Activated CD8-positive, alpha-beta memory T cell treated with anti-CD3 and anti-CD28 coated beads, Interleukin-2, amount 50 U/mL, for 1 hour (primary cell): ENCODE data around the gene FERD3L.
"Not testable (repeated sequence)": the region's sequence is repeated elsewhere in the genome, so short reads cannot be mapped to it uniquely, and the experiment has no call there.

ENCODE experiments used
- DNase-seq: peaks from one replicate; pipeline ENCODE4 v3.0.0-alpha.2; 2020; ENCODE audit errors: extremely low read depth

FERD3L gene, protein sequence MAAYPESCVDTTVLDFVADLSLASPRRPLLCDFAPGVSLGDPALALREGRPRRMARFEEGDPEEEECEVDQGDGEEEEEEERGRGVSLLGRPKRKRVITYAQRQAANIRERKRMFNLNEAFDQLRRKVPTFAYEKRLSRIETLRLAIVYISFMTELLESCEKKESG

GRCh38 chr7:19144661-19145433 lies at the start of gene FERD3L:
TSS of gene FERD3L (minus strand) at chr7:19145421. CDS start at chr7:19145362, 59 bp downstream.
- DNase-seq: no peak

DNA sequence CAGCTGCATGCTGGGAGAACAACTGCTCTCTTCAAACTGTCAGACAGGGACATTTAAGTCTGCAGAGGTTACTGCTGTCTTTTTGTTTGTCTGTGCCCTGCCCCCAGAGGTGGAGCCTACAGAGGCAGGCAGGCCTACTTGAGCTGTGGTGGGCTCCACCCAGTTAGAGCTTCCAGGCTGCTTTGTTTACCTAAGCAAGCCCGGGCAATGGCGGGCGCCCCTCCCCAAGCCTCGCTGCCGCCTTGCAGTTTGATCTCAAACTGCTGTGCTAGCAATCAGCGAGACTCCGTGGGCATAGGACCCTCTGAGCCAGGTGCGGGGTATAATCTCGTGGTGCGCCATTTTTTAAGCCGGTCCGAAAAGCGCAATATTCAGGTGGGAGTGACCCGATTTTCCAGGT lies 49.2 kb upstream of the FERD3L start:
- DNase-seq: not testable (repeated sequence)

DNA sequence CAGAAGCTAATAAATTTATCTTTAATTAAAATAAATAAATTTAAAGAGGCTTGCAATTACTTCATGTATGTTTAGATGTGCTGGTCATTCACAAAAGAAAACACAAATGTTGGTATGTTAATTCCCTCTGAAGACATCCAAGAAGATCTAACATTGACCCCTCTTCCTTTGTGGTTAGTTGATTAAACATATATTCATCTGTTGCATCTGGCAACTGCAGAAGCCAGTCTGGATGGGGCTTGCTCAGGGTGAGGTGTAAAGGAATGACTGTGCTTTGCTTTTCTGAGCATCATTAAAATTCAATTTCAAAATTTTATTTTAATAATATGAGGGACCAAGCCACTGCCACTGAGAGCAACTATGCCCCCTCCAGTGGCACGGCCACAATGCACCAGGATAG lies 36.4 kb upstream of the FERD3L start:
- no peak for DNase-seq

DNA sequence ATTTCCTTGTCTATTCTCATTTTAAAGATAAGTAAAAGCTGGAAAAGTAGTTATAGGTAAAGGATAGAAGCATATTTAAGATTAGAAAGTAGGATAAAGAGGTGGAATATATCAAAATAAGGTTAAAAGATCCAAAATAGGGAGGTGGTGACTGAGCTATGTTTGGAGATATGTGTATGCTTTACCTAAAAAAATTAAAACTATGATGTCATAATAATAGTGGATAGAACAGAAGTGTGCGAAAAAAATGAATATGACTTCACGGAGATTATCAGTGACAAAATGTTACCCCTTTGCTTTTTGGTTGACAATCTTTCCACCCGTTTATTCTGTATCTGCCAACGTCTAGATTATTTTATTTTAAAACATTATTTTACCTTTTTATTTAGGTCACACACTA lies 33.4 kb upstream of the FERD3L start:
- DNase-seq: no peak

GRCh38 chr7:19177269-19177668 lies 32.0 kb upstream of the FERD3L start:
- no peak for DNase-seq

GRCh38 chr7:19175241-19175640 lies 30.0 kb upstream of the FERD3L start:
- no peak for DNase-seq

GRCh38 chr7:19161671-19162070 lies 16.4 kb upstream of the FERD3L start:
- no peak for DNase-seq

GRCh38 chr7:19146699-19147098 lies 1.5 kb upstream of the FERD3L start:
- no peak for DNase-seq

DNA sequence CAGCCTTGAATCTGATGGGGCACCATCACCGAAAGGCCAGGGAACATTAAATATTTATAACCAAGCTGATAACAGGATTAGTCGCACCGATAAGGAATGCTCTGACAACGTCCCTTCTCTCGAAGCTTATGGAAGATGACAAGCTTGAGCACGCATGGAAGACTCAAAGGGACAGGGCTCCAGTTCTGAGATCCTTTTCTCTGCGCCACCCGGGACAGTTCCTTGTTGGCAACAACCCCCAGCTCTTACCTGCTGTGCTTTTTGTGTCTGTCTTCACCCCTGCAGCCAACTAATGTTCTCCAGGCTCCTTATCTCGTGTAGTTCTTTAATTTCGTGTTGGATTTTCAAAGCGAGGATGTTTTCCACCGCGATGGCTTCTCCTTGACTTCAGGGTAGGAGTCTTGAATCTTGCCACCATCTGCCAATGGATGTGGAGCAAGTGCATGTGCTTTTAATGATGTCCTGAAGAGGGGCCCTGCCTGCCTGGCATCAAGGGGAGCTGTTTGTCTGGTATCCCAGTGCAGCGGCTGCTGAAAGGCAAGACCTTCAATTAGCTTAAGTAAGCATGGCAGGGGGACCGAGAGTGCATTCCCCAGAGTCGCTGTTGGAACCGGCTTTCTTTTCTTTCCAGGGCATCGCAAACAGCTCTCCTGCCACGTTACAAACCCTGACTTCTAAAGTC lies 354 bp upstream of the FERD3L start:
- no peak for DNase-seq

GRCh38 chr7:19143881-19144574 lies 1.2 kb downstream of the FERD3L start:
- no peak for DNase-seq

DNA sequence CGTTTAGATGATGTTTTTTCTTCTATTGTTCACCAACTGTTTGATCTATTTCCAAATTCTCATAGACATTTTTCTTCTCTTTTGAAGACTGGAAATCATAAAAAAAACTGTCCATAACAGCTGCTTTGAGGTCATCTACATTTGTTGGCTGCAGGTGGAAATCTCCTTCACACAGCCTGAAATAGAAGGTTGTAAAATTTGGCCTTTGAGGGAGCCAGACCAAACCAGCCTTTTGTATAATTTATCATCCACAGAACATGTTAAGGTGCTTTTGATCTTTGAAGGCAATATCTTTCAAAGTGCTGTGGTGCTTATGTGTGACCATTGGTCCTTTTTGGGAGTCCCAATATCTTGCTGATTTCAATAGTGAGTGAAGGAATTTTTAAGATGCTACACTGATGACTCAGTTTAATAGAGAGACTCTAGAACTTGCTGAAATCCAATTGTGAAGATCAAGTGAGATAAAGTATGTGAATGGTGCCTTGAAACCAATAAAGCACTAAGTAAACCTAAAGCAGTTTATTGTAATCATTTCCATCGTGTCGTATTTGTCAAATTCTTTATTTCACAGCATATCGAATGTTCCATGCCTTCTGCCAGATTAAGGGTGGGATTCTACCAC lies 5.4 kb downstream of the FERD3L start:
- no peak for DNase-seq

DNA sequence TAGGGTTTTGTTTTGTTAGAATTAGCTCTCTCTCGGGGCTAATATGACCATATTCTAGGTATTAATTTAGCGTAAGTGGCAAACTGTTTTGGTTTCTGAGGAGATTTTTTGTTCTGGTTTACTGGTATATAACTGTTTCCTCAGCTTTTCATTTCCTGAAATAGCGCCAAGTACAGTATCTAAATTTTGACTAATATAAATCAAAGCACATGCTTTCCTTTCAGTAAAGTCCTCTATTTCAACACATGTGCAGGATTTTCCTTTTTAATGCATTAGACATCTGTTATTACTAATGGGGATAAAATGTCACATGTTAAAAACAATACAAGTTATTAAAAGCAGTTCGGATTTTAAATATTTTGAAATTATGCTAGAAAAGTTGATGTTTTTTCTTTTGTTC lies 11.3 kb downstream of the FERD3L start:
- DNase-seq: no peak

DNA sequence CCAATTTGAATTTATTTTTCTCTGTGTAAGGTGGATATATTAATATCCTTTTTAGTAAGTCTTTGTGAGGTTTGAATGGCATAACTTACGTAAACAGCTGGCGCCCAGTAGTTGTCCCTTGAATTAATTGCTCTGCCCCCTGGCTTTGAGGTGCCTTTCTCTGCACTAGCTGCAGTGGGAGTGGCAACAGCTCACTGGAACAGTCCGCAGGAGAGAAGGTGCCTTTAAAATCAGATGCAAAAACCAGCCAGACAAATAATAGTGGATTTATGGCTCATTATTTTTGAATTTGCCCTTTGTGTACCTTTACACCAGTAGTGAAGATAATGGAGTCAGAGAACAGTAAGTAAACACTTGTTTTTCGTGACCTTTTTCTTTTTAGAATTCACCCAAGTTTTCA lies 11.8 kb downstream of the FERD3L start:
- no peak for DNase-seq

DNA sequence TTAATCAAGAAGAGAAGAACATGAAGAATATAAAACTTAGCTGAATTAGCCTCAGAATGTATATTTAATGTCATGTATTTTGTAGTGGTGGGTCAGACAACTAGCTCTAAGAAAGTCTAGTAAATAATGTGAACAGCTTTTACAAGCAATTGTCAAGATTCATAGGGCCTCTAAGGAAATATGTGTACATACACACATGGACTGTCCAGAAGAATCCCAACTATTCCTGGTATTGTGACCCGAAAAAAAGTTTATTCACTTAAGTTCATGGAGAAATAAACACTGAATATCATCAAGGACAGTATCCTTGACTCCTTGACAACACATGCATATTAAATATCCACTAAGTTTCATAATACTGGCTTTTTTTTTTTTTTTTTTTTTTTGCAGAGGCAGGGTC lies 16.4 kb downstream of the FERD3L start:
- DNase-seq: no peak

GRCh38 chr7:19121977-19122588 lies 23.1 kb downstream of the FERD3L start:
- no peak for DNase-seq

DNA sequence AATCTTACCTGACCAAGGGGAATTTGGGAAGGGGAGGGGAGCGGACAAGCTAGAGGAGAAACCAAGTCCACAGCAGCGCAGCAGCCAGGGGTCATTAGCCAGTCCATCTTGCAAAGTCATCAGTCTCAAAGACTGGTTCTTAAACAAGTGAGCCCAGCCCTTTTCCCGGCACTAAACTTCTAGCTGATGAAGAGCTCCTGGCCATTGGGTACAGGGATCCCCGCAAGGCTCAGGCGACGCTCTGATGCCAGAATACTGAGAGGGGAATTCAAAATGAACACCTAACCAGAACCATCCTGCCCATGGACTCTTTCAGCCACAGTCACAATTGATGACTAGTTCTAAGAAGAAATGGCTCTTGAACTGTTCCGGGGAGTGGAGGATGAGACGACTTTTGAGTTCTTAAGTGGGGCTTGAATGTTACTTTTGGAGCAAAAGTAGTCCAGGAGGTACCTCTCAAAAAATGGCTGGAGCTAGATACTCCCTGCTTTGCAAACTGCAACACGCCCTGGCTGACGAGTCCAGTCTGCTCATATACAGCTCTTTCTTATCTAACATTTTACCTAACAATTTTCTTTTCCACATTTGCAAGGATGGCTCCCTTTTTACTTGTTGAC lies 25.2 kb downstream of the FERD3L start:
- DNase-seq: no peak

- DNase-seq: no peak
Measured at GRCh38 chr7:19119372-19119771, 25.8 kb downstream of the FERD3L start.

- no peak for DNase-seq
Measured at GRCh38 chr7:19118636-19119371, 26.4 kb downstream of the FERD3L start.

DNA sequence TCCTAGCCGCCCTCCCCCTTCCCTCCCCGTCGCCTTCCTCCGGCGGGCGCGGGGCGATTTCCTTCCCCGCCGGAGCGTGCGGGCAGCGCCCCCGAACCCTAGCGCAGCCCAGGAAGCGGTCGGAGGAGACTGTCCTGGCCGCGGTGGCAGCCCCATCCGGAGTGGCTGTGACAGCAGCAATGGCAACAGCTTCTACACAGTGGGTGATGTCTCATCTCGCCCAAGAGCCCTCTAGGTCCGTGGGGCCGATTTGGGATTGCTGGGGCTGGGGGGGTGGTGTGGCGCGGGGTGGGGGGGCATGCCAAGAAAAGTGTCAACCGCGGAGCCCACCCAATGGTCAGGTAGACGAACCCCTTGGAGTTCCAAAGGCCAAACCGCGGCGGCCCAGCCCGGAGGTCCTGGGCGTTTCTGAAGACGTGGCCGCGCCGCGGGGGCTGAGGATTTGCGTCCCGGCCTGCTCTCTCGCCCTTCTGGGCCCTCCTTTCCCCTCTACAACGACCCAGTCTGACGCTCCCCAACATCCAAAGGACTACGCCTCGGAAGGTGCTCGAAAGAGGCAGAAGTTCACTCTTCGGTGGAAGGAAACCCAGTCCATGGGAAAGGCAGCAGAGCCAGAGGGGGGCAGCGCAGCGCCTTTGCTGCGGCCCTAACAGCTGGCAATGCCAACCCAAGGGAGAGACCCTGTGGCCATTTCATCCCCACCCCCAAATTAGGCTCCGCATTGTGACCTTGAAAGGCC lies 27.2 kb downstream of the FERD3L start:
- no peak for DNase-seq
